ENCODE data around the gene MEN1. TPM values are rescaled to one million over a fixed set of nuclear protein-coding genes. Genes with fewer than 3 reads are reported as not detected.
"Not testable (repeated sequence)": the region's sequence is repeated elsewhere in the genome, so short reads cannot be mapped to it uniquely, and the experiment has no call there.

Gene MEN1
- total RNA-seq, 1 donor from 2014 or later: 57.9 TPM

DNA sequence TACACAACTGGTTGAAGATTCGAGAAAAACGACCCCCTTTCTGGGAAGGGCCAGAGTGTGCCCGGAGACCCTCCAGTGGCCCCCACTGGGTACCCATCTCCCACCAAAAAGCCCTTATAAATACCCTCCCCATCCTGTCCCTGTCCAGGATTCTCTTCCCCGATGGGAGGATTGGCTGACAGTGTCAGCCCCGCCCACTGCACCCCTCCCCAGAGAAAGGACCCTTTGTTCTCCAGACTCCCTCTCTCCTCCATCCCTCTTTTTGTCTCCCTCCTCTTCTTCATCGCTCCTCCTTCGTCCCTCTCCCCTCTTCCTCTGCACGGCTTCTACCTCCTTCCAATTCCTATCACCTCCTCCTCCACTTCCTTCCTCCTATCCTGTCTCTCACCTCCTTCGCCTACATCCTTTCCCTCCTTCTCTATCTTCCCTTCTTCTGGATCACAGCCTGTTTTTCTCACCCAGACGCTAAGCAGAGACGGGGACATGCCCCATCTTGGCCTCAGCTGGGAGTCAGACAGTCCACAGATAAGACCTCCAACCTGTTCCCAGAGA is 13.3 kb upstream of the MEN1 start:
- Mint-ChIP-seq H3K27ac (ENCODE audit: unreplicated experiment) (no peak overlapping the region), H3K27me3 (ENCODE audit: low read depth) (no peaks in the 10 kb centered on the region), H3K4me1 (peaks cover 18% of the 10 kb centered on the region), H3K9me3 (no peaks in the 10 kb centered on the region), H3K36me3 (ENCODE audit: low read depth) (no peaks in the 10 kb centered on the region), H3K4me3 (no peak overlapping the region)
- DNase-seq (ENCODE audit: low read depth, low spot score): no peak
- TF ChIP-seq, protein P1, sequence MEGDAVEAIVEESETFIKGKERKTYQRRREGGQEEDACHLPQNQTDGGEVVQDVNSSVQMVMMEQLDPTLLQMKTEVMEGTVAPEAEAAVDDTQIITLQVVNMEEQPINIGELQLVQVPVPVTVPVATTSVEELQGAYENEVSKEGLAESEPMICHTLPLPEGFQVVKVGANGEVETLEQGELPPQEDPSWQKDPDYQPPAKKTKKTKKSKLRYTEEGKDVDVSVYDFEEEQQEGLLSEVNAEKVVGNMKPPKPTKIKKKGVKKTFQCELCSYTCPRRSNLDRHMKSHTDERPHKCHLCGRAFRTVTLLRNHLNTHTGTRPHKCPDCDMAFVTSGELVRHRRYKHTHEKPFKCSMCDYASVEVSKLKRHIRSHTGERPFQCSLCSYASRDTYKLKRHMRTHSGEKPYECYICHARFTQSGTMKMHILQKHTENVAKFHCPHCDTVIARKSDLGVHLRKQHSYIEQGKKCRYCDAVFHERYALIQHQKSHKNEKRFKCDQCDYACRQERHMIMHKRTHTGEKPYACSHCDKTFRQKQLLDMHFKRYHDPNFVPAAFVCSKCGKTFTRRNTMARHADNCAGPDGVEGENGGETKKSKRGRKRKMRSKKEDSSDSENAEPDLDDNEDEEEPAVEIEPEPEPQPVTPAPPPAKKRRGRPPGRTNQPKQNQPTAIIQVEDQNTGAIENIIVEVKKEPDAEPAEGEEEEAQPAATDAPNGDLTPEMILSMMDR (conservative IDR thresholded peaks at IDR 0.05): no peak

DNA sequence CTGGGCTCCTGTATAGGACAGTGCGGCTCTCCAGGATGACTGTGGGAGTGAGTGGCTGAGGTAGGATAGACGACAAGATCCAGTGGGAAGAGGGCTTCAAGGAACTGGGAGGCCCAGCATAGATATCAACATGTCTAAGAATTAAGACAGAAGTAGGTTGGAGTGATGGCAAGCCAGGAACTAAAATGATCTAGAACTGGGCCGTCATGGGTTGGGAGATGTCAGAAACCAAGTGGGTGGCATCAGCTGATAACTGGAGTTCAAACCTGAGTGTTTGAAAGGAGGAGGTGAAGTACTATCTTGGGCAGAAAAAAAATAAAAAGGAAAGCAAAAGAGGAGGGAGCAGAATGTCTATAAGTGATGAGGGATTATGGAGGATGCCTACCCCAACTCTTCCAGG is 7.1 kb upstream of the MEN1 start:
- H3K4me3 Mint-ChIP-seq: no peak overlapping the region
- peaks cover 2% of the 10 kb centered on the region for H3K27me3 Mint-ChIP-seq (ENCODE audit: low read depth)
- no peaks in the 10 kb centered on the region for H3K36me3 Mint-ChIP-seq (ENCODE audit: low read depth)
- peaks cover 3% of the 10 kb centered on the region for H3K4me1 Mint-ChIP-seq
- no peaks in the 10 kb centered on the region for H3K9me3 Mint-ChIP-seq
- TF ChIP-seq, protein P1 (conservative IDR thresholded peaks at IDR 0.05): no peak
- no peak overlapping the region for H3K27ac Mint-ChIP-seq (ENCODE audit: unreplicated experiment)
- no peak for DNase-seq (ENCODE audit: low read depth, low spot score)

DNA sequence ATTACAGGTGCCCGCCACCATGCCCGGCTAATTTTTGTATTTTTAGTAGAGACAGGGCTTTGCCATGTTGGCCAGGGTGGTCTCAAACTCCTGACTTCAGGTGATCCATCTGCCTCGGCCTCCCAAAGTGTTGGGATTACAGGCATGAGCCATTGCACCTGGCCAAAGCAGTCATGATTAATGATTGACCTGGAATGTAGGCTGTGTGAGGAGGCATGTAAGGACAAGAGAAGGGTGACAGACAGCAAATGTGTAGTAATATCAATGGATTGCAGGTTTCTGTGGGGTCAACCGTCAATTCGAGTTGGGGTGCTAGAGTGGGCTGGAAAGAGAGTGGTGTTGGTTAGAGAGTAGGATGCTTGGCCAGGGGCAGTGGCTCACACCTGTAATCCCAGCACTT is 5.1 kb upstream of the MEN1 start:
- not testable (repeated sequence) for H3K36me3 Mint-ChIP-seq (ENCODE audit: low read depth); H3K27ac Mint-ChIP-seq (ENCODE audit: unreplicated experiment); DNase-seq (ENCODE audit: low read depth, low spot score); H3K27me3 Mint-ChIP-seq (ENCODE audit: low read depth); H3K4me1 Mint-ChIP-seq; H3K9me3 Mint-ChIP-seq; H3K4me3 Mint-ChIP-seq

DNA sequence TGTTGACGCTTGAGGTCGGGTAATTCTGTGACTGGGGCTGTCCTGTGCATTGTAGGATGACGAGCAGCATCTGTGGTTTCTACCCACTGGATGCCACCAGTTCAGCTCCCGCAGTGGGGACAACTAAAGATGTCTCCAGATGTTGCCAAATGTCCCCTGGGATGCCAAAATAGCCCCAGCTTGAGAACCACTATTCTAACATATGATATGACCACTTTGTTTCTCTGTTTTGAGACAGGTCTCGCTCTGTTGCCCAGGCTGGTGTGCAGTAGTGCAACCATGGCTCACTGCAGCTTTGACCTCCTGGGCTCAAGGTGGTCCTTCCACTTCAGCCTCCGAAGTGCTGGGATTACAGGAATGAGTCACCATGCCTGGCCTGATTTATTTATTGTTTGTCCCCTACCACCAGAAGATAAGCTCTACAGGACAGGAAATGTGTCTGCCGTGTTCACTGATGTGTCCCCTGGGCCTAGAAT is 4.4 kb upstream of the MEN1 start:
- H3K27ac Mint-ChIP-seq (ENCODE audit: unreplicated experiment): no peak overlapping the region
- no peaks in the 10 kb centered on the region for H3K9me3 Mint-ChIP-seq
- H3K4me1 Mint-ChIP-seq: peaks cover 9% of the 10 kb centered on the region
- no peak for DNase-seq (ENCODE audit: low read depth, low spot score)
- peaks cover 2% of the 10 kb centered on the region for H3K27me3 Mint-ChIP-seq (ENCODE audit: low read depth)
- H3K4me3 Mint-ChIP-seq: no peak overlapping the region
- TF ChIP-seq, protein P1 (conservative IDR thresholded peaks at IDR 0.05): no peak
- H3K36me3 Mint-ChIP-seq (ENCODE audit: low read depth): no peaks in the 10 kb centered on the region

DNA sequence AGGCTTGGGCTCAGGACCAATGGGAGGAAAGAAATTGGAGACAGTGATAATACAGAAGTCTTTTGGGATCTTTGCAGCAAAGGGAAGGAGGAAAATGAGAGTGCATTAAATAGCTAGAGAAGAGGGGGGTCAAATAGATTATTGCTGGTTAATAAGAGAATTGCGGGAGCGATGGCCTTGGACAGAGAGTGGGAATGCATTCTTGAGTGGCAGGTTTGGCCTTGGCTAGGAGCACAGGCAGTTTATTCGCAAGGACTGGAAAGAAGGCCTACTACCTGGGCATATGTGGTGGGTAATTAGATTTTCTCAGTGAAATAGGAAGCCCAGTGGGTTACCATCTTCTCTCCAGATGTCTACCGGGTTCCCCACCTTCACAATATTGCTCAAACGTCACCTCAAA is 3.5 kb upstream of the MEN1 start:
- H3K9me3 Mint-ChIP-seq: no peaks in the 10 kb centered on the region
- H3K27me3 Mint-ChIP-seq (ENCODE audit: low read depth): peaks cover 2% of the 10 kb centered on the region
- peaks cover 15% of the 10 kb centered on the region for H3K4me1 Mint-ChIP-seq
- H3K36me3 Mint-ChIP-seq (ENCODE audit: low read depth): no peaks in the 10 kb centered on the region
- no peak overlapping the region for H3K4me3 Mint-ChIP-seq
- TF ChIP-seq, protein P1 (conservative IDR thresholded peaks at IDR 0.05): no peak
- no peak overlapping the region for H3K27ac Mint-ChIP-seq (ENCODE audit: unreplicated experiment)
- no peak for DNase-seq (ENCODE audit: low read depth, low spot score)

DNA sequence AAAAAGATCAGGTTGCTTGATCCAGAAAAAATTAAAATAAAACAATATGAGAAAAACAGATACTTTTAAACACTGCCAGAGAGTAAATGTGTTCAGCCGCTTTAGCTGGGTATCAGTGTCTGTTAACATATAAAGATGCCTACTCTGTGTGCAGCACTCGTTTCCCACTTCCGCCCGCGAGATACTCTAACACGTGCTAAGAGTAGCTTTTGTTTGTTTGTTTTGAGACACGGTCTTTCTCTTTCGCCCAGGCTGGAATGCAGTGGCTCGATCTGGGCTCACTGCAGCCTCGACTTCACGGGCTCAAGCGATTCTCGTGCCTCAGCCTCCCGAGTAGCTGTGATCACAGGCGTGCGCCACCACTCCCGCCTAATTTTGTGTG is 531 bp upstream of the MEN1 start:
- Mint-ChIP-seq H3K27me3 (ENCODE audit: low read depth) (peaks cover 2% of the 10 kb centered on the region), H3K4me3 (peak overlapping the region; percentile 99), H3K9me3 (no peaks in the 10 kb centered on the region), H3K36me3 (ENCODE audit: low read depth) (peaks cover 3% of the 10 kb centered on the region), H3K27ac (ENCODE audit: unreplicated experiment) (peak overlapping the region; percentile 25), H3K4me1 (peaks cover 20% of the 10 kb centered on the region)
- peak; percentile 23 for DNase-seq (ENCODE audit: low read depth, low spot score)
- TF ChIP-seq, protein P1 (conservative IDR thresholded peaks at IDR 0.05): no peak
